Liver (tissue), 9 donors: ENCODE results near the gene ZNF398. TPM values are rescaled to one million over a fixed set of nuclear protein-coding genes. Genes with fewer than 3 reads are reported as not detected.

Experiments used
- DNase-seq: peaks from one replicate; pipeline ENCODE4 v3.0.0-alpha.2; 2017; ENCODE audit warnings: low spot score
- H3K27ac ChIP-seq, 2 donors: one replicate each; pipeline ENCODE4 v1.7.0; 2013; ENCODE audit warnings: inconsistent platforms in 2 of 2, low read length in 2 of 2, control low read depth in 1 of 2, low read depth in 1 of 2, mild to moderate bottlenecking in 1 of 2
- H3K27me3 ChIP-seq, 4 donors: one replicate each; pipeline versions ENCODE4 v1.6.1 to v1.7.0; 2013; ENCODE audit warnings: low read length in 3 of 4, inconsistent platforms in 1 of 4, mild to moderate bottlenecking in 1 of 4, moderate library complexity in 1 of 4; ENCODE audit not compliant: control insufficient read depth in 4 of 4, insufficient read depth in 4 of 4
- H3K36me3 ChIP-seq, 4 donors: one replicate each; pipeline versions ENCODE4 v1.6.1 to v1.7.0; 2013; ENCODE audit warnings: low read length in 3 of 4, mild to moderate bottlenecking in 3 of 4, low read depth in 1 of 4, moderate library complexity in 1 of 4; ENCODE audit not compliant: control insufficient read depth in 4 of 4, insufficient read depth in 3 of 4
- H3K4me1 ChIP-seq, 4 donors: one replicate each; pipeline versions ENCODE4 v1.6.1 to v1.7.0; 2013; ENCODE audit warnings: low read length in 3 of 4, mild to moderate bottlenecking in 3 of 4, moderate library complexity in 1 of 4; ENCODE audit not compliant: control insufficient read depth in 4 of 4, insufficient read depth in 4 of 4
- H3K4me3 ChIP-seq, 3 donors: one replicate each; pipeline versions ENCODE4 v1.6.1 to v1.7.0; 2013; ENCODE audit warnings: low read length in 3 of 3, control low read depth in 1 of 3, low read depth in 1 of 3, mild to moderate bottlenecking in 1 of 3
- H3K9ac ChIP-seq, 2 donors: one replicate each; pipeline ENCODE4 v1.7.0; 2013; ENCODE audit warnings: low read length in 2 of 2, mild to moderate bottlenecking in 2 of 2, moderate library complexity in 2 of 2, control low read depth in 1 of 2, low read depth in 1 of 2
- H3K9me3 ChIP-seq, 4 donors: one replicate each; pipeline versions ENCODE4 v1.6.1 to v1.7.0; 2013; ENCODE audit warnings: low read length in 3 of 4; ENCODE audit not compliant: control insufficient read depth in 4 of 4
- ATF3 ChIP-seq: IDR thresholded peaks from 2 replicates; pipeline ENCODE4 v1.6.1; 2016; ENCODE audit warnings: antibody characterized with exemption
- CTCF ChIP-seq: fragments of 150-350 bp; IDR thresholded peaks from 2 replicates; pipeline ENCODE4 v1.5.1; 2017; ENCODE audit warnings: improper control_type of control experiment, low read depth, low read length; ENCODE audit not compliant: missing input control
- EGR1 ChIP-seq, 2 donors: IDR thresholded peaks; 2 replicates each; pipeline ENCODE4 v1.6.1; 2016 to 2018; ENCODE audit warnings: antibody characterized with exemption in 2 of 2, low read depth in 2 of 2
- FOXA1 ChIP-seq: IDR thresholded peaks from 2 replicates; pipeline ENCODE4 v1.6.1; 2016; ENCODE audit warnings: antibody characterized with exemption
- FOXA2 ChIP-seq: IDR thresholded peaks from 2 replicates; pipeline ENCODE4 v1.6.1; 2016; ENCODE audit warnings: antibody characterized with exemption
- GABPA ChIP-seq, 2 donors: IDR thresholded peaks in 1 of 2; conservative IDR thresholded peaks in 1 of 2; 2 replicates each; pipeline ENCODE4 v1.6.1; 2016; ENCODE audit warnings: antibody characterized with exemption in 2 of 2, mild to moderate bottlenecking in 1 of 2, moderate library complexity in 1 of 2
- HNF4A ChIP-seq, 2 donors: conservative IDR thresholded peaks; 2 replicates each; pipeline ENCODE4 v1.6.1; 2016; ENCODE audit warnings: antibody characterized with exemption in 2 of 2, mild to moderate bottlenecking in 2 of 2
- HNF4G ChIP-seq: IDR thresholded peaks from 2 replicates; pipeline ENCODE4 v1.6.1; 2016; ENCODE audit warnings: antibody characterized with exemption
- JUND ChIP-seq, 2 donors: IDR thresholded peaks; 2 replicates each; pipeline ENCODE4 v1.6.1; 2016; ENCODE audit warnings: antibody characterized with exemption in 2 of 2
- MAX ChIP-seq: IDR thresholded peaks from 2 replicates; pipeline ENCODE4 v1.6.1; 2016; ENCODE audit warnings: antibody characterized with exemption
- NR2F2 ChIP-seq: IDR thresholded peaks from 2 replicates; pipeline ENCODE4 v1.6.1; 2016; ENCODE audit warnings: antibody characterized with exemption
- RAD21 ChIP-seq, 2 donors: IDR thresholded peaks; 2 replicates each; pipeline ENCODE4 v1.6.1; 2016; ENCODE audit warnings: antibody characterized with exemption in 2 of 2, mild to moderate bottlenecking in 2 of 2
- REST ChIP-seq: IDR thresholded peaks from 2 replicates; pipeline ENCODE4 v1.6.1; 2016; ENCODE audit warnings: antibody characterized with exemption, mild to moderate bottlenecking
- RXRA ChIP-seq, 2 donors: IDR thresholded peaks; 2 replicates each; pipeline ENCODE4 v1.6.1; 2017 to 2018; ENCODE audit warnings: antibody characterized with exemption in 2 of 2, mild to moderate bottlenecking in 1 of 2
- SP1 ChIP-seq: IDR thresholded peaks from 2 replicates; pipeline ENCODE4 v1.6.1; 2018; ENCODE audit warnings: antibody characterized with exemption, mild to moderate bottlenecking
- TAF1 ChIP-seq: conservative IDR thresholded peaks from 2 replicates; pipeline ENCODE4 v1.6.1; 2016; ENCODE audit warnings: antibody characterized with exemption, mild to moderate bottlenecking
- YY1 ChIP-seq: IDR thresholded peaks from 2 replicates; pipeline ENCODE4 v1.6.1; 2016; ENCODE audit warnings: antibody characterized with exemption, mild to moderate bottlenecking
- ZBTB33 ChIP-seq: IDR thresholded peaks from 2 replicates; pipeline ENCODE4 v1.6.1; 2016; ENCODE audit warnings: antibody characterized with exemption
- WGBS: extraction: QIAGEN DNeasy Blood & Tissue Kit; methylation state at CpG from one replicate; pipeline ENCODE4 v1.1.7; 2013; 5-methylcytosine and 5-hydroxymethylcytosine counted together
- polyA plus RNA-seq, 2 donors: library from polyadenylated mRNA; stranded (reverse) in 1 of 2; unstranded in 1 of 2; fragments of 200-250 nt in 1 of 2; fragments of >200 nt in 1 of 2; fragmentation: Nextera tagmentation in 1 of 2; extraction: Ambion mirVana in 1 of 2; gene quantifications; one replicate each; pipeline versions ENCODE4 v1.2.1 to v1.2.3, GENCODE V29; 2013 to 2015
- total RNA-seq, 2 donors: library from RNA; depleted of rRNA; stranded (reverse); fragments of >200 nt; gene quantifications; one replicate each; pipeline ENCODE4 v1.2.3, GENCODE V29; 2014
- donor health status: healthy.
- donor health status: healthy.
- donor health status: healthy.
- donor health status: healthy.
- donor health status: healthy.

ZNF398 gene
- total and polyA plus RNA-seq, 4 donors: 1.5 to 7.8 (median 4.5) TPM

GRCh38 chr7:149179241-149179640 lies 32.0 kb downstream of the ZNF398 start:
- no peak for TF ChIP-seq FOXA1
- TF ChIP-seq EGR1 (IDR thresholded peaks at IDR 0.05; ENCODE audit: low read depth in 2 of 2): no peak
- no peak for TF ChIP-seq YY1
- TF ChIP-seq MAX: no peak
- no peak for TF ChIP-seq RAD21 (IDR thresholded peaks at IDR 0.05)
- TF ChIP-seq SP1: no peak
- no peak for TF ChIP-seq GABPA (IDR thresholded peaks at IDR 0.05 in 1 of 2, conservative IDR thresholded peaks at IDR 0.05 in 1 of 2)
- TF ChIP-seq HNF4A (conservative IDR thresholded peaks at IDR 0.05): no peak
- no peak for TF ChIP-seq ATF3
- no peak for TF ChIP-seq FOXA2
- no peak overlapping the region for H3K4me3 ChIP-seq
- H3K27ac ChIP-seq: no peak overlapping the region
- no peaks in the 10 kb centered on the region for H3K27me3 ChIP-seq
- peaks cover 12 to 37% (median 29%) of the 10 kb centered on the region in 4 donors for H3K36me3 ChIP-seq
- DNase-seq: no peak
- no peaks in the 10 kb centered on the region for H3K4me1 ChIP-seq
- no peaks in the 10 kb centered on the region for H3K9me3 ChIP-seq
- WGBS: 98% methylated on average over 19 of the region's 19 CpGs
- no peak overlapping the region for H3K9ac ChIP-seq

GRCh38 chr7:149180722-149181449 lies 33.6 kb downstream of the ZNF398 start:
- peaks cover 12 to 34% (median 28%) of the 10 kb centered on the region in 4 donors for H3K36me3 ChIP-seq
- no peak overlapping the region for H3K27ac ChIP-seq
- no peaks in the 10 kb centered on the region for H3K4me1 ChIP-seq
- no peaks in the 10 kb centered on the region for H3K27me3 ChIP-seq
- H3K9ac ChIP-seq: no peak overlapping the region
- no peak for DNase-seq
- H3K9me3 ChIP-seq: no peaks in the 10 kb centered on the region
- H3K4me3 ChIP-seq: no peak overlapping the region
- TF ChIP-seq TAF1: no peak
- no peak for TF ChIP-seq RXRA (IDR thresholded peaks at IDR 0.05)

- Histone ChIP-seq H3K9ac (no peak overlapping the region), H3K27ac (no peak overlapping the region), H3K27me3 (no peaks in the 10 kb centered on the region), H3K9me3 (no peaks in the 10 kb centered on the region), H3K4me1 (no peaks in the 10 kb centered on the region), H3K36me3 (peaks cover 12 to 33% (median 26%) of the 10 kb centered on the region in 4 donors), H3K4me3 (no peak overlapping the region)
- TF ChIP-seq ATF3 (no peak), EGR1 (IDR thresholded peaks at IDR 0.05; ENCODE audit: low read depth in 2 of 2) (no peak), MAX (no peak), GABPA (IDR thresholded peaks at IDR 0.05 in 1 of 2, conservative IDR thresholded peaks at IDR 0.05 in 1 of 2) (no peak), CTCF (no peak), HNF4A (conservative IDR thresholded peaks at IDR 0.05) (no peak), FOXA2 (no peak), JUND (IDR thresholded peaks at IDR 0.05) (no peak), HNF4G (no peak), TAF1 (no peak), RXRA (IDR thresholded peaks at IDR 0.05) (no peak), FOXA1 (no peak), REST (no peak), SP1 (no peak), RAD21 (IDR thresholded peaks at IDR 0.05) (no peak), ZBTB33 (no peak), NR2F2 (no peak), YY1 (no peak)
- no peak for DNase-seq
Measured at GRCh38 chr7:149181450-149181790, 34.2 kb downstream of the ZNF398 start.
